DMS53 (cell line): Measurements from ENCODE around the gene TBC1D2B.
A peak's percentile ranks its signal among the peaks of the same experiment; 100 is the strongest.
"Not testable (repeated sequence)": the region's sequence is repeated elsewhere in the genome, so short reads cannot be mapped to it uniquely, and the experiment has no call there.

Source experiments
- DNase-seq: peaks from one replicate; lab custom pipeline; 2025; lab: John Stamatoyannopoulos, UW

The TBC1D2B gene

GRCh38 chr15:77988347-77989295, 88.9 kb downstream of the TBC1D2B start:
- peak; percentile 32 for DNase-seq

DNA sequence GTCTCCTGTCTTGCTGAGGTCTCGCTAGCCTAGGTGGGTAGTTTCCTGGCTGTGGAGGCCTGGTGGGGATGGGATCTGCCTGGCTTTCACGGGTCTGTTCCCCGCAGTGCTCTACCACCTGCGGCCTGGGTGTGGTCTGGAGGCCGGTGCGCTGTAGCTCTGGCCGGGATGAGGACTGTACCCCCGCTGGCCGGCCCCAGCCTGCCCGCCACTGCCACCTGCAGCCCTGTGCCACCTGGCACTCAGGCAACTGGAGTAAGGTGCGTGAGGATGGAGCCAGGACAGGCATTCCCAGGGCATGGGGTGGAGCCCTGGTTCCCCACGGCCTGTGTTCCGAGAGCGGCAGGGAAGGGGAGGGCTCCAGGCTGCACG, 89.8 kb downstream of the TBC1D2B start:
- DNase-seq: not testable (repeated sequence)

- no peak for DNase-seq
Measured at GRCh38 chr15:77986891-77987764, 90.4 kb downstream of the TBC1D2B start.

- no peak for DNase-seq
Measured at GRCh38 chr15:77985931-77986480, 91.5 kb downstream of the TBC1D2B start.

- no peak for DNase-seq
Measured at GRCh38 chr15:77985031-77985930, 92.2 kb downstream of the TBC1D2B start.

DNA sequence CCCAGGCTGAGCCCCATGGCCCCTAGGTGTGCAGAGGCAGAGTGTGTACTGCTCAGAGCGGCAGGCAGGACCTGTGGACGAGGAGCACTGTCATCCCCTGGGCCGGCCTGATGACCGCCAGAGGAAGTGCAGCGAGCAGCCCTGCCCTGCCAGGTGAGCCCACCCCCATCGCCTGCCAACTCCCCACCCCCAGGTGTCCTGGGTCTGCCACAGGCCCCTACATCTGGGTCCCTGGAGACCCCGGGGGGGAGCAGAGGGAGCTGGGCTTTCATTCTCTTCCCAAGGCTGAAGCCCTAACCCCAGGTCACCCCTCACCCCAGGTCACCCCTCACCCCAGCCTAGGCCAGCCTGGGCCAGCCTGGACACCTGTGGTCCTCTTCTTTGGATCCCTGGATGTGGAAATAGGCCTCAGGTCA, 93.1 kb downstream of the TBC1D2B start:
- no peak for DNase-seq

DNA sequence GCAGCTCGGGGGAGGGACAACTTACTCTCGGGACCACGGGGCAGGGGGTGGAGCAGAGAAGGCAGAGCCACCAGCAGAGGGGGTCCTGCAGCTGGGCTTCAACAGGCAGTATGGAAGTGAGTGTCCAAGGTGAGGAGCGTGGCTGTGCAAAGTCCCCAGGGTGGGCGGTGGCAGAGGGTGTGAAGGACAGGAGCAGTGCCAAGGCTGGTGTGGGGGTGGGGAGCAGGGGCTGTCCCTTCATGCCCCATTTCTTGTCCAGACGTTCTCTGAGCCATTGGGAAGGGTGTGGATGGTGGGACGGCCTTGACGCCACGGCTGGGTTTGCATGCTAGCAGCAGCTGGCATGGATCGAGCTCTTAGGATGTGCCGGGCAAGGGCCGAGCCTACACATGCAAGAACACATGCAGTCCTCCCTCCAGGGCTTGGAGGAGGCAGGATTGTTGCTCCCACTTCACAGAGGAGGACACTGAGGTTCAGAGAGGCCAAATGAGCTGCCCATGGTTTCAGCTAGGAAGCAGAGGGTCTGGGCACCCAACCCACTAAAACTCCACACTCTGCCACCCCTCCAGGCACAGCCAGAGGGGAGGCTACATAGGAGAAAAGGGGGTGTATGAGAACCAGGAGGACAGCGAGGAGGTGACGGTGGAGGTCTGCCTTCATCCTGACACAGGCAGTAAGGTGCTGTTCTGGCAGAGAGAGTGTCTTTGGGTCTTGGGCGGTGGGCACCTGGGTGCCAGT, 93.6 kb downstream of the TBC1D2B start:
- no peak for DNase-seq

DNA sequence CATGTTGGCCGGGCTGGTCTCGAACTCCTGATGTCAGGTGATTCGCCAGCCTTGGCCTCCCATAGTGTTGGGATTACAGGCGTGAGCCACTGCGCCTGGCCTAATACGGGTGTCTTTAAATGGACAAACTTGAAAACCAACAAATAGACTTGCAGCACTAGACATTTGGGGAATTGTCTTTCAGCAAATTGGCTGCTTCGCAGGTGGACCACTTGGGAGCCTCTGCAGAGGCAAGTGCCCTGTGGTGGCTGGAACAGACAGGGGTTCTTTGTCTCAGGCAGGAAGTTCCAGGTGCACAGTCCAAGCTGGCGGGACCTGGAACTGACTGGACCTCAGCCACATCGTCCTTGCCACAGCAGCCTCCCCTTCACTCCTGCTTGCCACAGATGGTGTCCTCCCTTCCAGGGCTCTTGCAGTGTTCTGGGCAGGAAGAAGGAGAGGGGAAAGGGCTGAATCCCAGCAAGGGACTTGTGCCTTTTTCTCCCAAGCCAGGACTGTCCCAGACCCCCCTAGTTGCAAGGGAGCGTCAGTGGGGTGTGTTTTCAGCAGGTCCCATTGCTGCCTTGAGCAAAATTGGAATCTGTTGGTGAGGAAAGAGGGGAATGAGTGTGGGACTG, 94.3 kb downstream of the TBC1D2B start:
- DNase-seq: no peak

DNA sequence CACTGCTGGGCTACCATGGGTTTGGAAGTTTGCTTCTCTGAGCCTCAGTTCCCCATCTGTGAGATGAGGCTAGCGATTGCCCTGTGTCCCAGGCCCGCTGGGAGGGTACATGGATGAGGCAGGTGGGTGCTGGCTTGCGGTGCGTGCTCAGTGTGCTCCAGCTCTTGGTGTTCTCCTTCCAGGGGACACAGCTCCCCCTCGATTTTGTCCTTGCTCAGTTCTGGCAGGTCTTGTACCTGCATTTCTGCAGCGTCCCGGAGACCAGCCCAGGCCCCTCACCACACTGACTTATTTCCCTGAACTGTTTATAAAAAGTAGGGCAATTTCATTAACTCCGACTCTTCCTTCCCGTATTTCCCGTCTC, 95.4 kb downstream of the TBC1D2B start:
- DNase-seq: no peak

DNA sequence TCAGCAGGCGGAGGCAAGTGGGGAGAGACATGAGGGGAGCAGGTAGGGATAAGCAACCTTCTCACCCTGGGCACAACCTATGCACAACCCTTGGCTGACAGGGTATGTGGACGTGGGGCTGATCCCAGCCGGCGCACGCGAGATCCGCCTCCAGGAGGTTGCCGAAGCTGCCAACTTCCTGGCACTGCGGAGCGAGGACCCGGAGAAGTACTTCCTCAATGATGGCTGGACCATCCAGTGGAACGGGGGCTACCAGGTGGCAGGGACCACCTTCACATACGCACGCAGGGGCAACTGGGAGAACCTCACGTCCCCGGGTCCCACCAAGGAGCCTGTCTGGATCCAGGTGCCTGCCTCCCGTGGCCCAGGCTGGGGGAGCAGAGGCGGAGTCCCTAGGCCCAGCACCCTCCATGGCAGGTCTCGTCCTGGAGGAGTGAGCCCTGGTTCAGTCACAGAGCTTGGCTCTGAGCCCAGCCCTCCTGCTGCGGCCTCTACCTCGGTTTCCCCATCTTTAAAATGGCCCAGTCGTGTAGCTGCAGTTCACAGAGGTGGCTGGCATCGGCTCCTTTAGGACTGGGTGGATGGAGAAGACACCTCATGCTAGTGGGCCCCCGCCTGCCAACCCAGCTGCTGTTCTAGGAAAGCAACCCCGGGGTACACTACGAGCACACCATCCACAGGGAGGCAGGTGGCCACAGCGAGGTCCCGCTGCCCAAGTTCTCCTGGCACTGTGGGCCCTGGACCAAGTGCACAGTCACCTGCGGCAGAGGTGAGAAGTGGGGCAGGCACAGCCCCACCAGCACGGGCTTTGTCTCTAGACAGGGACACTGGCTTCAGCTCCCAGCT, 96.0 kb downstream of the TBC1D2B start:
- no peak for DNase-seq

GRCh38 chr15:77980674-77981073, 96.8 kb downstream of the TBC1D2B start:
- not testable (repeated sequence) for DNase-seq

GRCh38 chr15:77980098-77980497, 97.4 kb downstream of the TBC1D2B start:
- no peak for DNase-seq

- not testable (repeated sequence) for DNase-seq
Measured at GRCh38 chr15:77979157-77979556, 98.4 kb downstream of the TBC1D2B start.

DNA sequence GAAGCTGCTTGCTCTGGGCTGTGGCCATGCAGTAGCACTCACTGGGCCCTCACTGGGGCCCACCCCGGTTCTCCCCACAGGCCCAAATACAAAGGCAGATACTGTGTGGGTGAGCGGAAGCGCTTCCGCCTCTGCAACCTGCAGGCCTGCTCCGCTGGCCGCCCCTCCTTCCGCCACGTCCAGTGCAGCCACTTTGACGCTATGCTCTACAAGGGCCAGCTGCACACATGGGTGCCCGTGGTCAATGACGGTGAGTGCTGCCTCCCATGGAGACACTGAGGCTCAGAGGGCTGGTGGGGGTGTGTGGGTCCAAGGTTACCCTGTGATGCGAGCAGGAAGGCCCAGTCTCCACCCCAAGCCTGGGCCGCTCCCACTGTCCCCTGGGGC, 98.8 kb downstream of the TBC1D2B start:
- not testable (repeated sequence) for DNase-seq

- not testable (repeated sequence) for DNase-seq
Measured at GRCh38 chr15:77977903-77978758, 99.4 kb downstream of the TBC1D2B start.

GRCh38 chr15:77976760-77977525, 100.6 kb downstream of the TBC1D2B start:
- DNase-seq: not testable (repeated sequence)

GRCh38 chr15:77976095-77976450, 101.4 kb downstream of the TBC1D2B start:
- DNase-seq: not testable (repeated sequence)
